ENCODE measurements around the gene WDR46. TPM values are rescaled to one million over a fixed set of nuclear protein-coding genes. Genes with fewer than 3 reads are reported as not detected.

Gene WDR46
- total RNA-seq, 1 donor from 2014 or later, result 31.1 TPM

DNA sequence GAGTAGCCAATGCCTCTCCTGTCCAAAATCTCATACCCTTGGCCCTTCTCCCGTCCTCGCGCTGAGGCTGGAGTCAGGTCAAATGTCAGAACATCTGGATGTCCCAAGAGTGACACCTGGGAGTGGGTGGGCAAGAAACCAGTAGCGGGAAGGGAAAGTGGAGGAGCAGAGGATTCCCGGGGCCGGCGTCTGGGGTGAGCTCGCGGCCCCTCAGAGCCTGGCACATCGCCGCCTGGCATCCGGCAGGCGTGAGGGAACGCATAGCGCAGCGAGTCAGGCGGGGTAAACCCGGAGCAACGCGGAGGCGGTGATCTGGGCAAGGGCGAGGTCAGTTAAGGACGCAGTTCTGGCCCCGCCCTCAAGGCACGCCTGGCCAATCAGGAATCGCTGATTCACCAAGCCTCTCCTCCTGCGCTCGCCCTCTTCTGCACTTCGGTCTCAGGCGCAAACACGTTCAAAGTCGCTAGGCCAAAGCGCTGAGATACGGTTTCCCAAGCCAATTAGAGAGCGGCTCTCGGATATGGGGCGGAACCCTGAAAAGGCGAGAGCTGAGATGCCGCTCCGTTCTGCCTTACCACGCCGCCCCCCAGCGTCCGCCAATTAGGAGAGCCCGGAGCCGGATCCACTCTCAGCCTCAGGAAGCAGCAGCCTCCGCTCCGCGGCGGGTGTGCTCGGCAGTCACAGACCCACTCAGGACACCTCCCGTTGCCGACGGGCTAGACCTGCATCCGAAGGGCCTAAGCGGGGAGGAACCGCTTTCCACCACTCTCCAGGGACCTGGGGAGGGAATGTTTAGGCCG, 39.9 kb downstream of the WDR46 start:
- Histone ChIP-seq H3K4me2 (peak overlapping the region; percentile 80), H3K4me1 (peaks cover 6% of the 10 kb centered on the region), H3K79me2 (ENCODE audit: low read depth) (no peaks in the 10 kb centered on the region), H3F3A (ENCODE audit: low read depth) (peaks cover 20% of the 10 kb centered on the region), H3K27me3 (peaks cover 43% of the 10 kb centered on the region), H4K20me1 (ENCODE audit: low read depth) (peaks cover 6% of the 10 kb centered on the region), H3K36me3 (no peaks in the 10 kb centered on the region), H3K9ac (no peak overlapping the region), H3K4me3 (peak overlapping the region; percentile 49), H3K27ac (no peak overlapping the region), H2AFZ (replicated peaks) (peak overlapping the region; percentile 23), H3K9me3 (ENCODE audit: low read depth) (no peaks in the 10 kb centered on the region)
- no peaks in the 10 kb centered on the region for H3K9me3 Mint-ChIP-seq
- peaks cover 13% of the 10 kb centered on the region for H3K36me3 Mint-ChIP-seq
- H3K27ac Mint-ChIP-seq, result no peak overlapping the region
- peak overlapping the region; percentile 88 for H3K4me3 Mint-ChIP-seq
- peaks cover 5% of the 10 kb centered on the region for H3K27me3 Mint-ChIP-seq (ENCODE audit: insufficient read depth, low read depth)
- peaks cover 27% of the 10 kb centered on the region for H3K4me1 Mint-ChIP-seq
- TF ChIP-seq EZH2 (IDR thresholded peaks at IDR 0.05) (peak; percentile 25), EZH2phosphoT487 (IDR thresholded peaks at IDR 0.05) (no peak)
- DNase-seq (ENCODE audit: low spot score), result peak; percentile 98

DNA sequence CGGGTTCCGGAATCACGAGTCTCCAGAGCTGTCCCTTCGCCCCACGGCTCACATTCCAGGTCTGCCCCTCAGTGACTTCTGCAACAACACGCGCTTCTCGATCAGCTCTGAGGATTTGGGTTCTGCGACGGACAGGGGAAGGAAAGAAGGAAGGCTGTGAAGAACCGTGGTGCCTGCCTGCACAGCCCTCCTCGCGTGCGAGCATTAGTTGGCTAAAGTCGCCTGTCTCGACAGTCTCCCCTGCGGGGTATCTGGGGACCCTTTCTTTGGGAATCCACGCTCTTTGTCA, 40.5 kb downstream of the WDR46 start:
- Mint-ChIP-seq H3K9me3 (no peaks in the 10 kb centered on the region), H3K27me3 (ENCODE audit: insufficient read depth, low read depth) (peaks cover 5% of the 10 kb centered on the region), H3K4me1 (peaks cover 27% of the 10 kb centered on the region), H3K4me3 (peak overlapping the region; percentile 88), H3K36me3 (peaks cover 13% of the 10 kb centered on the region), H3K27ac (peak overlapping the region; percentile 47)
- Histone ChIP-seq H3K4me2 (peak overlapping the region; percentile 80), H2AFZ (replicated peaks) (no peak overlapping the region), H4K20me1 (ENCODE audit: low read depth) (peaks cover 6% of the 10 kb centered on the region), H3F3A (ENCODE audit: low read depth) (peaks cover 20% of the 10 kb centered on the region), H3K27ac (no peak overlapping the region), H3K36me3 (no peaks in the 10 kb centered on the region), H3K9ac (no peak overlapping the region), H3K4me1 (peaks cover 6% of the 10 kb centered on the region), H3K4me3 (peak overlapping the region; percentile 49), H3K9me3 (ENCODE audit: low read depth) (no peaks in the 10 kb centered on the region), H3K27me3 (peaks cover 45% of the 10 kb centered on the region), H3K79me2 (ENCODE audit: low read depth) (no peaks in the 10 kb centered on the region)
- TF ChIP-seq EZH2phosphoT487 (IDR thresholded peaks at IDR 0.05), result no peak
- TF ChIP-seq EZH2 (IDR thresholded peaks at IDR 0.05), result peak; percentile 32
- peak; percentile 41 for DNase-seq (ENCODE audit: low spot score)

DNA sequence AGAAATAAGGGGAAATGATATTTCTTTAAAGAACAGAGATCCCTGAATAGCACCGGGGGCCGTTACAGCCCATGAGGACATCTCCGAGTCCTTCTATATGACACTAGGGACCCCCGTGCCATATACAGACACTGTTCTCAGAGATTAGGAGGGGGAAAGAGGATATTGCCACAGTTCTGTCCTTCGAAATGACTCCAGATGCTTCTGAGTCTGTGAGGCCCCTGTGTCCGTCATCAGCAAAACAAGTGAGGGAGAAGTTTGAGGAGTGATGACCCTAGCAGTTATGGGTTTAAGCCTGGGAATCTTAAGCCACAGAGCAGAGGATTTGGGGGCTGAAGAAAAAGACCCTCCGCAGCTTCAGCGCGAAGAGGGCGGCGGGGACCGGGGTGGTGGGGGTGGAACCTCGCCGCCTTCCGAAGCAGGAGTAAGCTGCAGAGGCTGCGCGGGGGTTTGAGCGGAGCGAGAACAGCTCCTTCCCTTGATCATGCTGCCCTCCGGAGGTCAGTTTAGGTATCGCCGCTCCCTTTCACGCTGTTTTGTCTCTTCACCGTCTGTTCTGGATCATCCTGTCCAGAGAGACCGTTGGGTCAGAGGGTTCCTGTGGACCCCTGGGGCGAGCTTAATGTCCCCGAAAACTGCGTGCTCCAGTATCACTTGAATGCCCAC, 40.9 kb downstream of the WDR46 start:
- Histone ChIP-seq H3F3A (ENCODE audit: low read depth) (peaks cover 20% of the 10 kb centered on the region), H4K20me1 (ENCODE audit: low read depth) (peaks cover 6% of the 10 kb centered on the region), H3K27ac (no peak overlapping the region), H3K4me2 (peak overlapping the region; percentile 80), H3K9me3 (ENCODE audit: low read depth) (no peaks in the 10 kb centered on the region), H3K9ac (no peak overlapping the region), H3K36me3 (no peaks in the 10 kb centered on the region), H2AFZ (replicated peaks) (peak overlapping the region; percentile 95), H3K4me1 (peaks cover 6% of the 10 kb centered on the region), H3K27me3 (peaks cover 50% of the 10 kb centered on the region), H3K79me2 (ENCODE audit: low read depth) (no peaks in the 10 kb centered on the region), H3K4me3 (peak overlapping the region; percentile 49)
- Mint-ChIP-seq H3K27me3 (ENCODE audit: insufficient read depth, low read depth) (peaks cover 5% of the 10 kb centered on the region), H3K4me3 (peak overlapping the region; percentile 88), H3K4me1 (peaks cover 27% of the 10 kb centered on the region), H3K27ac (peak overlapping the region; percentile 47), H3K9me3 (no peaks in the 10 kb centered on the region), H3K36me3 (peaks cover 13% of the 10 kb centered on the region)
- TF ChIP-seq, protein P1, sequence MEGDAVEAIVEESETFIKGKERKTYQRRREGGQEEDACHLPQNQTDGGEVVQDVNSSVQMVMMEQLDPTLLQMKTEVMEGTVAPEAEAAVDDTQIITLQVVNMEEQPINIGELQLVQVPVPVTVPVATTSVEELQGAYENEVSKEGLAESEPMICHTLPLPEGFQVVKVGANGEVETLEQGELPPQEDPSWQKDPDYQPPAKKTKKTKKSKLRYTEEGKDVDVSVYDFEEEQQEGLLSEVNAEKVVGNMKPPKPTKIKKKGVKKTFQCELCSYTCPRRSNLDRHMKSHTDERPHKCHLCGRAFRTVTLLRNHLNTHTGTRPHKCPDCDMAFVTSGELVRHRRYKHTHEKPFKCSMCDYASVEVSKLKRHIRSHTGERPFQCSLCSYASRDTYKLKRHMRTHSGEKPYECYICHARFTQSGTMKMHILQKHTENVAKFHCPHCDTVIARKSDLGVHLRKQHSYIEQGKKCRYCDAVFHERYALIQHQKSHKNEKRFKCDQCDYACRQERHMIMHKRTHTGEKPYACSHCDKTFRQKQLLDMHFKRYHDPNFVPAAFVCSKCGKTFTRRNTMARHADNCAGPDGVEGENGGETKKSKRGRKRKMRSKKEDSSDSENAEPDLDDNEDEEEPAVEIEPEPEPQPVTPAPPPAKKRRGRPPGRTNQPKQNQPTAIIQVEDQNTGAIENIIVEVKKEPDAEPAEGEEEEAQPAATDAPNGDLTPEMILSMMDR (IDR thresholded peaks at IDR 0.05), result peak; percentile 86
- TF ChIP-seq EZH2phosphoT487 (IDR thresholded peaks at IDR 0.05), result no peak
- peak; percentile 94 for DNase-seq (ENCODE audit: low spot score)

DNA sequence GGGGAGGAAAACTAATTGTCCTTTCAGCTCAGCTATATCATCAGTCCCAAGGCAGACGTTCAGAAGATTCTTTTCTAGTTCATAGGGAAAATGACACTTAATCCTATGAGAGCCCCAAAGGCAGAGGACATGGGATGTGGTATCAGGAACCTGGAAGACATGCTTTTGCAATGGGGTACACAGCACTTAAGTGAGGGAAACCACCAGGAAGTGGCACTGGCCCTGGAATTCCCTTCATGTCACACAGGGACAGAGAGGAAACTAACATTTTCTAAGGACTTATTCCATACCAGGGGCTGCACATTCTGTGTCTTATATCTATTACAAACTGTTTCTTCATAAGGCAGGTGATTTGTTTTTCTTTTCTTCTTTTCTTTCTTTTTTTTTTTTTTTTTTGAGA, 45.6 kb downstream of the WDR46 start:
- H2AFZ ChIP-seq (replicated peaks), result no peak overlapping the region
- H3K9me3 ChIP-seq (ENCODE audit: low read depth), result no peaks in the 10 kb centered on the region
- no peaks in the 10 kb centered on the region for H3K36me3 ChIP-seq
- H3K4me1 ChIP-seq, result peaks cover 1% of the 10 kb centered on the region
- no peak overlapping the region for H3K4me2 ChIP-seq
- H3K79me2 ChIP-seq (ENCODE audit: low read depth), result no peaks in the 10 kb centered on the region
- H3K27me3 Mint-ChIP-seq (ENCODE audit: insufficient read depth, low read depth), result peaks cover 18% of the 10 kb centered on the region
- H4K20me1 ChIP-seq (ENCODE audit: low read depth), result peaks cover 1% of the 10 kb centered on the region
- no peaks in the 10 kb centered on the region for H3K36me3 Mint-ChIP-seq
- no peak overlapping the region for H3K4me3 Mint-ChIP-seq
- DNase-seq (ENCODE audit: low spot score), result no peak
- H3K4me3 ChIP-seq, result no peak overlapping the region
- H3K4me1 Mint-ChIP-seq, result peaks cover 10% of the 10 kb centered on the region
- H3K27me3 ChIP-seq, result peaks cover 75% of the 10 kb centered on the region
- no peak overlapping the region for H3K27ac Mint-ChIP-seq
- TF ChIP-seq EZH2phosphoT487 (IDR thresholded peaks at IDR 0.05) (no peak), EZH2 (IDR thresholded peaks at IDR 0.05) (no peak)
- TF ChIP-seq, protein P1 (IDR thresholded peaks at IDR 0.05), result no peak
- H3F3A ChIP-seq (ENCODE audit: low read depth), result peaks cover 4% of the 10 kb centered on the region
- H3K27ac ChIP-seq, result no peak overlapping the region
- no peak overlapping the region for H3K9ac ChIP-seq
- H3K9me3 Mint-ChIP-seq, result no peaks in the 10 kb centered on the region

Data from neural progenitor cell (in vitro differentiated cells).